HG02623 (cell line): ENCODE measurements around the gene NRDC.
"Not testable (repeated sequence)": the region's sequence is repeated elsewhere in the genome, so short reads cannot be mapped to it uniquely, and the experiment has no call there.

Experiments used
- ATAC-seq: cut with Tn5 transposase; IDR thresholded peaks from one replicate; pipeline ENCODE4 v1.9.1; 2021; ENCODE audit warnings: moderate library complexity; ENCODE audit not compliant: unreplicated experiment

NRDC gene

GRCh38 chr1:51850420-51851223 lies 27.9 kb downstream of the NRDC start:
- ATAC-seq: no peak

GRCh38 chr1:51847294-51847920 lies 31.1 kb downstream of the NRDC start:
- ATAC-seq: no peak

GRCh38 chr1:51843948-51844347 lies 34.6 kb downstream of the NRDC start:
- no peak for ATAC-seq

- ATAC-seq: no peak
Measured at GRCh38 chr1:51842261-51842660, 36.3 kb downstream of the NRDC start.

GRCh38 chr1:51840743-51841461 lies 37.6 kb downstream of the NRDC start:
- no peak for ATAC-seq

GRCh38 chr1:51840182-51840581 lies 38.3 kb downstream of the NRDC start:
- ATAC-seq: no peak

- ATAC-seq: no peak
Measured at GRCh38 chr1:51839094-51839493, 39.4 kb downstream of the NRDC start.

- no peak for ATAC-seq
Measured at GRCh38 chr1:51837243-51837642, 41.3 kb downstream of the NRDC start.

GRCh38 chr1:51833700-51834099 lies 44.8 kb downstream of the NRDC start:
- no peak for ATAC-seq

- ATAC-seq: no peak
Measured at GRCh38 chr1:51829058-51829457, 49.5 kb downstream of the NRDC start.

- no peak for ATAC-seq
Measured at GRCh38 chr1:51819810-51820209, 58.7 kb downstream of the NRDC start.

GRCh38 chr1:51819021-51819420 lies 59.5 kb downstream of the NRDC start:
- not testable (repeated sequence) for ATAC-seq

GRCh38 chr1:51818487-51818886 lies 60.0 kb downstream of the NRDC start:
- ATAC-seq: no peak

GRCh38 chr1:51814513-51814912 lies 64.0 kb downstream of the NRDC start:
- no peak for ATAC-seq

GRCh38 chr1:51799372-51799771 lies 79.2 kb downstream of the NRDC start:
- ATAC-seq: no peak

- ATAC-seq: no peak
Measured at GRCh38 chr1:51794868-51795267, 83.7 kb downstream of the NRDC start.

- ATAC-seq: no peak
Measured at GRCh38 chr1:51794260-51794659, 84.3 kb downstream of the NRDC start.

- no peak for ATAC-seq
Measured at GRCh38 chr1:51792864-51793263, 85.7 kb downstream of the NRDC start.

GRCh38 chr1:51791888-51792287 lies 86.6 kb downstream of the NRDC start:
- ATAC-seq: no peak

- no peak for ATAC-seq
Measured at GRCh38 chr1:51790385-51790784, 88.1 kb downstream of the NRDC start.

- no peak for ATAC-seq
Measured at GRCh38 chr1:51789342-51789741, 89.2 kb downstream of the NRDC start.

- ATAC-seq: no peak
Measured at GRCh38 chr1:51788938-51789337, 89.6 kb downstream of the NRDC start.
